Measurements from ENCODE around the gene CAB39L. TPM values are rescaled to one million over a fixed set of nuclear protein-coding genes. Genes with fewer than 3 reads are reported as not detected.

The CAB39L gene
- total RNA-seq, 2 donors from 2014 or later, result 6.1 to 14.5 TPM

- Histone ChIP-seq H3K36me3 (no peaks in the 10 kb centered on the region), H3K4me3 (no peak overlapping the region), H3K27ac (no peak overlapping the region), H3K9ac (ENCODE audit: low read depth in 2 of 2, low read length in 2 of 2) (no peak overlapping the region), H3K4me1 (no peaks in the 10 kb centered on the region), H3K27me3 (no peaks in the 10 kb centered on the region), H3K9me3 (no peaks in the 10 kb centered on the region)
- intact Hi-C loops (cut with DNase I), result no loop called here
- no peak for DNase-seq
- TF ChIP-seq CTCF (IDR thresholded peaks at IDR 0.05), result no peak
These were observed 77.0 kb downstream of the CAB39L start for GRCh38 chr13:49366841-49367240.

GRCh38 chr13:49357694-49358093 lies 86.2 kb downstream of the CAB39L start:
- no peaks in the 10 kb centered on the region for H3K36me3 ChIP-seq
- intact Hi-C loops (cut with DNase I), result no loop called here
- H3K4me1 ChIP-seq, result no peaks in the 10 kb centered on the region
- DNase-seq, result no peak
- H3K27ac ChIP-seq, result no peak overlapping the region
- no peaks in the 10 kb centered on the region for H3K27me3 ChIP-seq
- no peak overlapping the region for H3K9ac ChIP-seq (ENCODE audit: low read depth in 2 of 2, low read length in 2 of 2)
- TF ChIP-seq CTCF (IDR thresholded peaks at IDR 0.05), result no peak
- no peaks in the 10 kb centered on the region for H3K9me3 ChIP-seq
- H3K4me3 ChIP-seq, result no peak overlapping the region

GRCh38 chr13:49356223-49356622 lies 87.6 kb downstream of the CAB39L start:
- Histone ChIP-seq H3K4me1 (no peaks in the 10 kb centered on the region), H3K27ac (no peak overlapping the region), H3K36me3 (no peaks in the 10 kb centered on the region), H3K9me3 (no peaks in the 10 kb centered on the region), H3K9ac (ENCODE audit: low read depth in 2 of 2, low read length in 2 of 2) (no peak overlapping the region), H3K4me3 (no peak overlapping the region), H3K27me3 (no peaks in the 10 kb centered on the region)
- no peak for TF ChIP-seq CTCF (IDR thresholded peaks at IDR 0.05)
- intact Hi-C loops (cut with DNase I), result no loop called here
- no peak for DNase-seq

GRCh38 chr13:49354719-49355118 lies 89.1 kb downstream of the CAB39L start:
- H3K9ac ChIP-seq (ENCODE audit: low read depth in 2 of 2, low read length in 2 of 2), result no peak overlapping the region
- H3K4me1 ChIP-seq, result no peaks in the 10 kb centered on the region
- intact Hi-C loops (cut with DNase I), result no loop called here
- no peak overlapping the region for H3K4me3 ChIP-seq
- no peaks in the 10 kb centered on the region for H3K36me3 ChIP-seq
- no peak overlapping the region for H3K27ac ChIP-seq
- TF ChIP-seq CTCF (IDR thresholded peaks at IDR 0.05), result no peak
- no peaks in the 10 kb centered on the region for H3K9me3 ChIP-seq
- no peak for DNase-seq
- no peaks in the 10 kb centered on the region for H3K27me3 ChIP-seq

GRCh38 chr13:49353908-49354307 lies 90.0 kb downstream of the CAB39L start:
- no peak for DNase-seq
- intact Hi-C loops (cut with DNase I), result no loop called here
- H3K4me3 ChIP-seq, result no peak overlapping the region
- no peaks in the 10 kb centered on the region for H3K4me1 ChIP-seq
- no peak for TF ChIP-seq CTCF (IDR thresholded peaks at IDR 0.05)
- no peak overlapping the region for H3K9ac ChIP-seq (ENCODE audit: low read depth in 2 of 2, low read length in 2 of 2)
- no peaks in the 10 kb centered on the region for H3K9me3 ChIP-seq
- no peak overlapping the region for H3K27ac ChIP-seq
- H3K27me3 ChIP-seq, result no peaks in the 10 kb centered on the region
- H3K36me3 ChIP-seq, result no peaks in the 10 kb centered on the region

GRCh38 chr13:49351871-49352270 lies 92.0 kb downstream of the CAB39L start:
- Histone ChIP-seq H3K36me3 (no peaks in the 10 kb centered on the region), H3K9me3 (no peaks in the 10 kb centered on the region), H3K9ac (ENCODE audit: low read depth in 2 of 2, low read length in 2 of 2) (no peak overlapping the region), H3K27ac (no peak overlapping the region), H3K4me3 (no peak overlapping the region), H3K4me1 (no peaks in the 10 kb centered on the region), H3K27me3 (no peaks in the 10 kb centered on the region)
- intact Hi-C loops (cut with DNase I), result no loop called here
- no peak for DNase-seq
- no peak for TF ChIP-seq CTCF (IDR thresholded peaks at IDR 0.05)
